A673 (cell line): Measurements from ENCODE around the gene WSCD2.

Experiments used
- CTCF ChIP-seq: fragments of 300-800, 200-600 bp; sonication (generic); conservative IDR thresholded peaks from 2 replicates; pipeline ENCODE4 v1.5.1; 2017; ENCODE audit warnings: low read depth, mild to moderate bottlenecking, antibody characterized with exemption, low read length, moderate library complexity, mixed read lengths
- EZH2 ChIP-seq: fragments of 200-600 bp; sonication (generic); IDR thresholded peaks from 2 replicates; pipeline ENCODE4 v1.6.1; 2017; ENCODE audit warnings: borderline replicate concordance, low read depth, mild to moderate bottlenecking, mixed read lengths, antibody characterized with exemption, low read length; ENCODE audit not compliant: poor library complexity, severe bottlenecking

- TF ChIP-seq CTCF (no peak), EZH2 (no peak)
These were observed 62.0 kb downstream of the WSCD2 start for GRCh38 chr12:108191086-108191485.
